Measurements from ENCODE around the gene CALM1. TPM values are rescaled to one million over a fixed set of nuclear protein-coding genes. Genes with fewer than 3 reads are reported as not detected.

CALM1 gene
- total RNA-seq, 1 donor from 2014 or later = 260 TPM

DNA sequence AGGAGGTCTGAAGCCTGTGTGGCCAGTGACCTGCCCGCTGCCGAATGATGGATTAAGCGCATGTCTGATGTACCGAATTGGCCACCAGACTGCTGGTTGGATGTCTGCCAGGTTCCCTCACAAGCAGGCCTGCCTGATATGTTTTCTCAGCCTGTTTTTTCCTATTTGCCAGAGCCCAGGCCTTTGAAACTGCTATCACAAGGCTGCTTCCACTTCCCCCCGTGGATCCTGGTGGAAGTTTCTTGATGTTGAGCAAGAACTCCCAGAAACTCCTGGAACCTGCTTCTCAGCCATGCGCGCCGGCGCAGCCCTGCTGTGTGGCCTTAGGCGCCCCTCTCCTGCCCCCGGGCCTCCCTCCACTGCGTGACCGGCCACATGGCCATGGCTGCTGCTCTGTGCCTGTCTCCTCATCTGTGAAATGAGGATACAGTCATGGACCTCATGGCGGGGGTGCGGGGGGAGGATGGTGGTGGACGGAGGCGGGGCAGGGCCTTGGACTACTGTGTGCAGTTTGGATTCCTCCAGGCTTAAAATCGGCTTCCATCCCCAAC is 56.6 kb downstream of the CALM1 start:
- Histone ChIP-seq H3K4me3 (no peak overlapping the region), H3K36me3 (no peaks in the 10 kb centered on the region), H3K27me3 (no peaks in the 10 kb centered on the region), H3K4me1 (no peaks in the 10 kb centered on the region), H3K9me3 (no peaks in the 10 kb centered on the region), H3K27ac (no peak overlapping the region)
- TF ChIP-seq POLR2A (IDR thresholded peaks at IDR 0.05) (no peak), POLR2AphosphoS5 (IDR thresholded peaks at IDR 0.05; ENCODE audit: insufficient read depth in 1 of 2, low read depth in 1 of 2) (no peak)
- TF ChIP-seq, protein P1, sequence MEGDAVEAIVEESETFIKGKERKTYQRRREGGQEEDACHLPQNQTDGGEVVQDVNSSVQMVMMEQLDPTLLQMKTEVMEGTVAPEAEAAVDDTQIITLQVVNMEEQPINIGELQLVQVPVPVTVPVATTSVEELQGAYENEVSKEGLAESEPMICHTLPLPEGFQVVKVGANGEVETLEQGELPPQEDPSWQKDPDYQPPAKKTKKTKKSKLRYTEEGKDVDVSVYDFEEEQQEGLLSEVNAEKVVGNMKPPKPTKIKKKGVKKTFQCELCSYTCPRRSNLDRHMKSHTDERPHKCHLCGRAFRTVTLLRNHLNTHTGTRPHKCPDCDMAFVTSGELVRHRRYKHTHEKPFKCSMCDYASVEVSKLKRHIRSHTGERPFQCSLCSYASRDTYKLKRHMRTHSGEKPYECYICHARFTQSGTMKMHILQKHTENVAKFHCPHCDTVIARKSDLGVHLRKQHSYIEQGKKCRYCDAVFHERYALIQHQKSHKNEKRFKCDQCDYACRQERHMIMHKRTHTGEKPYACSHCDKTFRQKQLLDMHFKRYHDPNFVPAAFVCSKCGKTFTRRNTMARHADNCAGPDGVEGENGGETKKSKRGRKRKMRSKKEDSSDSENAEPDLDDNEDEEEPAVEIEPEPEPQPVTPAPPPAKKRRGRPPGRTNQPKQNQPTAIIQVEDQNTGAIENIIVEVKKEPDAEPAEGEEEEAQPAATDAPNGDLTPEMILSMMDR (IDR thresholded peaks at IDR 0.05) = no peak
- DNase-seq (ENCODE audit: extremely low spot score in 2 of 2) = no peak
- intact Hi-C loops (cut with DNase I) = no loop called here

DNA sequence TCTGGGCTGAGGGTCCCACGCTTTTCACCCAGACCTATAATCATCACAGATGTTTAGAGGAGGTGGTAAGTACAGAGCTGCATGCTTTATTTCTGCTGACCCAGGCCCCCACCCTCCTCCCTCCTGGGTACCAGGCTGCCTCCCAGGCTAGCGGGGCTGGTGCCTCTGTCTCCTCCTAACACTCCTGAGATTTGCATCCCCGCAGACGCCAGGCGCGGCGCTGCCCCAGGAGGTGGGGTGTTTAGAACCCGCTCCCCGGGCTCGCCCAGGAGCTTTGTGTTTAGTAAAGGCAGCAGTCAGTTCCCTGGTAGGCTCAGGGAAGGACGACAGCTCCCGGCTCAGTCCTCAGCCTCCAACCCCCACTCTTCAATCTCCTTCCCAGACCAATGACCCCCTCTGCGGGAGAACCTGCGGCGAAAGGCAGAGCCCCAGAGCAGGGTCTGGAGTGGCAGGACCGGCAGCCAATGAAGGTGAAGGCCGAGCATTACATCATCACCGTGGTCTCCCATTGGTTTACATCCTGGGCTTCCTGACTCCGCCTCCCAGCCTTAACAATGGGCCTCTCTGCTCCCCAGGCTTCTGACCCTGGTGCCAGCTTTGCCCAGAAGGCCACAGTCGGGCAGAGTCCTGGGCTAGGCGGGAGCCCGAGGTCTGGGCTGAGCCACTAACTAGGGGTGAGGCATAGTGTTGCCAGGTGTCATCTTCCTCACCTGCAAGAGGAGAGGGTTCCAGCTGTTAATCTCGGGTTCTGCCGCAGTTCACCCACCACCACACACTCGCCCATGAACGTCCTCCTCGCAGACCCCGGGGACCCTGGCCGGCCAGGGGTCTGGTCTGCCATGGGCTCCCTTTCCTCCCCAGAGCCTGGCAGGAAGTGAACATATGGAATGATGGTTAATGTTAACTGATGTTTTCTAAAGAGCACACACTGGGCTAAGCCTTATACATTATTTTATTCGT is 57.5 kb downstream of the CALM1 start:
- TF ChIP-seq POLR2AphosphoS5 (IDR thresholded peaks at IDR 0.05; ENCODE audit: insufficient read depth in 1 of 2, low read depth in 1 of 2) (no peak), POLR2A (IDR thresholded peaks at IDR 0.05) (no peak)
- TF ChIP-seq, protein P1 (IDR thresholded peaks at IDR 0.05) = no peak
- intact Hi-C loops (cut with DNase I) = no loop called here
- H3K4me1 ChIP-seq = no peaks in the 10 kb centered on the region
- no peak for DNase-seq (ENCODE audit: extremely low spot score in 2 of 2)
- H3K9me3 ChIP-seq = no peaks in the 10 kb centered on the region
- H3K27ac ChIP-seq = no peak overlapping the region
- no peak overlapping the region for H3K4me3 ChIP-seq
- no peaks in the 10 kb centered on the region for H3K36me3 ChIP-seq
- H3K27me3 ChIP-seq = no peaks in the 10 kb centered on the region

DNA sequence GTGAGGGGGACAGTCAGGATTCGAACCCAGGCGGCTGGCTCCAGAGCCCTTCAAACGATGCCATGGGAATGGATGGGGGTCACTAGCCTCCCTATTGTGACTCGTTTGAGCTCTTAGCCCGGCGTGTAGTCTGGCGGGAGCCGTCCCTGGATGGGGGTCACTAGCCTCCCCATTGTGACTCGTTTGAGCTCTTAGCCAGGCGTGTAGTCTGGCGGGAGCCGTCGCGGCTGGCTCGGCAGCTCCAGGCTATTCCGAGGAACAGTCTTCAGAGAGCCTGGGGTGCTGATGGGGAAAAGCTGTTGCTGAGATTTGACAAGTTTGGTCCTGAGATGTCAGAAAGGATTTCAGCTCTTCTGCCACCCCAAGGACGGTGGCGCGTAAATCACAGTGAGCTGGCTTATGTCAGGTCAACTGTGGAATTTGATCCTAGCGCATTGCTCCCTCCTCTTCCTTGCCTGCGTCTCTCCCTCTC is 58.3 kb downstream of the CALM1 start:
- H3K27me3 ChIP-seq = no peaks in the 10 kb centered on the region
- intact Hi-C loops (cut with DNase I) = no loop called here
- H3K4me3 ChIP-seq = no peak overlapping the region
- TF ChIP-seq, protein P1 (IDR thresholded peaks at IDR 0.05) = no peak
- TF ChIP-seq POLR2A (IDR thresholded peaks at IDR 0.05) = no peak
- TF ChIP-seq POLR2AphosphoS5 (IDR thresholded peaks at IDR 0.05; ENCODE audit: insufficient read depth in 1 of 2, low read depth in 1 of 2) = no peak
- no peaks in the 10 kb centered on the region for H3K9me3 ChIP-seq
- DNase-seq (ENCODE audit: extremely low spot score in 2 of 2) = no peak
- H3K27ac ChIP-seq = no peak overlapping the region
- H3K36me3 ChIP-seq = no peaks in the 10 kb centered on the region
- H3K4me1 ChIP-seq = no peaks in the 10 kb centered on the region

DNA sequence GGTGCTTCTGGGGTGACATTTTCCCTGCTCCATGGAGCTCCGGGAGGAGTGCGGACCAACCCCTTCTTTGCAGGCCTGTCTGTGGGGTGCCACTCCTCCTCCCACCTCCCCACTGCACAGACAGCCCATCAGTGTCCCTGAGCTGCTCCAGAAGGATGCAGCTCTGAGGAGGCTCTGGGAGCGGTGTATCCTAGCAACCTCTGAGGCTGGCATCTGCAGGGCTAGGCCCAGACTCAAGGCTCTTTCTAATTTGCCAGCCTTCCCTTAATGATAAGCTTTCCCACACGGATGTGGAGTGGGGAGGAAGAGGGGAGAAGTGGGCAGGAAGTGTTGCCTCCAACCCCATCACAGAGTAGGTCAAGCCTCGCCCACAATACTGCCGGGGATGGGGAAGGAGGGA is 59.7 kb downstream of the CALM1 start:
- H3K4me1 ChIP-seq = no peaks in the 10 kb centered on the region
- H3K9me3 ChIP-seq = no peaks in the 10 kb centered on the region
- TF ChIP-seq POLR2A (IDR thresholded peaks at IDR 0.05) = no peak
- TF ChIP-seq, protein P1 (IDR thresholded peaks at IDR 0.05) = no peak
- no peak for TF ChIP-seq POLR2AphosphoS5 (IDR thresholded peaks at IDR 0.05; ENCODE audit: insufficient read depth in 1 of 2, low read depth in 1 of 2)
- DNase-seq (ENCODE audit: extremely low spot score in 2 of 2) = no peak
- intact Hi-C loops (cut with DNase I) = no loop called here
- no peak overlapping the region for H3K27ac ChIP-seq
- H3K36me3 ChIP-seq = no peaks in the 10 kb centered on the region
- H3K27me3 ChIP-seq = no peaks in the 10 kb centered on the region
- no peak overlapping the region for H3K4me3 ChIP-seq

DNA sequence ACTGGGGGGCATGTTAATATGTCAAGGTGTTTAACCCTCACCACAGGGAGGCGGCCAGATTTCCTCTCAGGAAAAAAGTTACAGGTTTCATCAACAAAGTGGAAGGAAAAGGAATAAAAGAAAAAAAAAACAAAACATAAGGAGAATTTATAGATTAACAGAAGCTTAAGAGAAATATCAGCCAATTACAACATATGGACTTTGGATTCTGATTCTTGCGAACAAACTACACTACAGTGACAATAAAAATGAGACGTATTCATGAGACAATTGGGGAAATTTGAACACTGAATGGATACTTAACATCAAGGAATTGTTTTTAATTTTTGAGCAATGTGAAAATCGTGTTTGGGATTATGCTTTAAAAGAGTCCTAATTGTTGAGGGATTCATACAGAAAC is 60.4 kb downstream of the CALM1 start:
- no peak for TF ChIP-seq POLR2AphosphoS5 (IDR thresholded peaks at IDR 0.05; ENCODE audit: insufficient read depth in 1 of 2, low read depth in 1 of 2)
- TF ChIP-seq POLR2A (IDR thresholded peaks at IDR 0.05) = no peak
- TF ChIP-seq, protein P1 (IDR thresholded peaks at IDR 0.05) = no peak
- Histone ChIP-seq H3K4me3 (no peak overlapping the region), H3K9me3 (no peaks in the 10 kb centered on the region), H3K4me1 (no peaks in the 10 kb centered on the region), H3K27ac (no peak overlapping the region), H3K27me3 (no peaks in the 10 kb centered on the region), H3K36me3 (no peaks in the 10 kb centered on the region)
- intact Hi-C loops (cut with DNase I) = no loop called here
- DNase-seq (ENCODE audit: extremely low spot score in 2 of 2) = no peak
